Measurements from ENCODE around the gene BRAP.
A peak's percentile ranks its signal among the peaks of the same experiment; 100 is the strongest.
"Not testable (repeated sequence)": the region's sequence is repeated elsewhere in the genome, so short reads cannot be mapped to it uniquely, and the experiment has no call there.

Gene BRAP

GRCh38 chr12:111607239-111607638 is 78.5 kb downstream of the BRAP start:
- DNase-seq (ENCODE audit: low read depth in 2 of 2), result no peak

- DNase-seq (ENCODE audit: low read depth in 2 of 2), result no peak
Measured at GRCh38 chr12:111606767-111607230, 79.0 kb downstream of the BRAP start.

GRCh38 chr12:111605911-111606766 is 79.6 kb downstream of the BRAP start:
- no peak for DNase-seq (ENCODE audit: low read depth in 2 of 2)

- not testable (repeated sequence) for DNase-seq (ENCODE audit: low read depth in 2 of 2)
Measured at GRCh38 chr12:111602857-111603256, 82.9 kb downstream of the BRAP start.

- no peak for DNase-seq (ENCODE audit: low read depth in 2 of 2)
Measured at GRCh38 chr12:111602348-111602747, 83.4 kb downstream of the BRAP start.

- not testable (repeated sequence) for DNase-seq (ENCODE audit: low read depth in 2 of 2)
Measured at GRCh38 chr12:111600986-111601385, 84.8 kb downstream of the BRAP start.

GRCh38 chr12:111600205-111600642 is 85.5 kb downstream of the BRAP start:
- no peak for DNase-seq (ENCODE audit: low read depth in 2 of 2)

- DNase-seq (ENCODE audit: low read depth in 2 of 2), result peak; percentile 77 to 89
Measured at GRCh38 chr12:111599453-111600204, 86.1 kb downstream of the BRAP start.

- DNase-seq (ENCODE audit: low read depth in 2 of 2), result peak; percentile 53 to 65
Measured at GRCh38 chr12:111598637-111599452, 86.9 kb downstream of the BRAP start, which contains the start of gene ATXN2. Gene ATXN2 (minus strand): TSS chr12:111599315. CDS start chr12:111599034, 281 bp downstream.

- peak in 1 of 2 donors; percentile 25 for DNase-seq (ENCODE audit: low read depth in 2 of 2)
Measured at GRCh38 chr12:111597831-111598636, 87.7 kb downstream of the BRAP start.

- DNase-seq (ENCODE audit: low read depth in 2 of 2), result peak in 1 of 2 donors; percentile 1
Measured at GRCh38 chr12:111596985-111597830, 88.5 kb downstream of the BRAP start.

GRCh38 chr12:111595341-111595835 is 90.4 kb downstream of the BRAP start:
- DNase-seq (ENCODE audit: low read depth in 2 of 2), result not testable (repeated sequence)

All from stimulated activated CD4-positive, alpha-beta T cell treated with anti-CD3 and anti-CD28 coated beads, Interleukin-4, amount 100 ng/mL, for 48 hours (primary cell).